ENCODE results near the gene RGP1.

DNA sequence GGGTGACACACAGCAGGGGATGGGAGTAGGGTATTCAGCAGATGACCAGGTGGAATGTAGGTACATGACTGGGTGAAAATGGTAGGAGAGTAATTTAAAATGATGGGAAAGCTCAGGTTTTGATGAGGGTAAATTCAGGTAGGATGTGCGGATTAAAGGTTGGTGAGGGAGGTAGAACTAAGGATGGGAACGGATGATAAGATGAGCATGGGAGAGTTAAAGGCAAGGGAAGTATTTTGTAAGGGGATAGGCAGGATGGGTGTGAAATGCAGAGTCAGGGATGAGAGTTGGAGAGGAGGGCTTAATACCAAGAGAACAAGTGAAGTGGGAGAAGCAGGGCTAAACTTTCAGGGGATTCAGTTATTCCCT lies 18.6 kb upstream of the RGP1 start:
- TF ChIP-seq, protein P1, sequence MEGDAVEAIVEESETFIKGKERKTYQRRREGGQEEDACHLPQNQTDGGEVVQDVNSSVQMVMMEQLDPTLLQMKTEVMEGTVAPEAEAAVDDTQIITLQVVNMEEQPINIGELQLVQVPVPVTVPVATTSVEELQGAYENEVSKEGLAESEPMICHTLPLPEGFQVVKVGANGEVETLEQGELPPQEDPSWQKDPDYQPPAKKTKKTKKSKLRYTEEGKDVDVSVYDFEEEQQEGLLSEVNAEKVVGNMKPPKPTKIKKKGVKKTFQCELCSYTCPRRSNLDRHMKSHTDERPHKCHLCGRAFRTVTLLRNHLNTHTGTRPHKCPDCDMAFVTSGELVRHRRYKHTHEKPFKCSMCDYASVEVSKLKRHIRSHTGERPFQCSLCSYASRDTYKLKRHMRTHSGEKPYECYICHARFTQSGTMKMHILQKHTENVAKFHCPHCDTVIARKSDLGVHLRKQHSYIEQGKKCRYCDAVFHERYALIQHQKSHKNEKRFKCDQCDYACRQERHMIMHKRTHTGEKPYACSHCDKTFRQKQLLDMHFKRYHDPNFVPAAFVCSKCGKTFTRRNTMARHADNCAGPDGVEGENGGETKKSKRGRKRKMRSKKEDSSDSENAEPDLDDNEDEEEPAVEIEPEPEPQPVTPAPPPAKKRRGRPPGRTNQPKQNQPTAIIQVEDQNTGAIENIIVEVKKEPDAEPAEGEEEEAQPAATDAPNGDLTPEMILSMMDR (IDR thresholded peaks at IDR 0.05), result no peak
- no peak for TF ChIP-seq POLR2AphosphoS5 (IDR thresholded peaks at IDR 0.05; ENCODE audit: insufficient read depth in 1 of 2, low read depth in 1 of 2)
- TF ChIP-seq POLR2A (IDR thresholded peaks at IDR 0.05), result no peak

Measured in vagina (tissue), 2 donors.